GM12891 (cell line): ENCODE results near the gene SLC22A13. TPM values are rescaled to one million over a fixed set of nuclear protein-coding genes. Genes with fewer than 3 reads are reported as not detected.

Source experiments
- DNase-seq: peaks from one replicate; pipeline ENCODE4 v3.0.0; 2011; ENCODE audit warnings: low spot score; ENCODE audit not compliant: insufficient read length
- FAIRE-seq: peaks from 2 replicates; lab custom pipeline; 2011; peaks lifted over from hg19 to GRCh38; lab: Jason Lieb, UNC
- PAX5 ChIP-seq: IDR thresholded peaks from 2 replicates; pipeline ENCODE4 v1.6.1; 2011; ENCODE audit warnings: low read length, moderate library complexity, mild to moderate bottlenecking; ENCODE audit not compliant: insufficient read depth, severe bottlenecking
- POLR2A ChIP-seq: IDR thresholded peaks from 2 replicates; pipeline ENCODE4 v1.6.1; 2011; ENCODE audit warnings: low read depth, low read length, control low read depth
- POLR2AphosphoS5 ChIP-seq: IDR thresholded peaks from 2 replicates; pipeline ENCODE4 v1.6.1; 2011; ENCODE audit warnings: low read depth, low read length, control low read depth
- POU2F2 ChIP-seq: IDR thresholded peaks from 2 replicates; pipeline ENCODE4 v1.6.1; 2011; ENCODE audit warnings: low read depth, mild to moderate bottlenecking, control low read depth, low read length, moderate library complexity
- SPI1 ChIP-seq: IDR thresholded peaks from 2 replicates; pipeline ENCODE4 v1.6.1; 2011; ENCODE audit warnings: low read depth, low read length, control low read depth
- TAF1 ChIP-seq: IDR thresholded peaks from 2 replicates; pipeline ENCODE4 v1.6.1; 2011; ENCODE audit warnings: low read depth, low read length, control low read depth
- polyA plus RNA-seq: library from polyadenylated mRNA; unstranded; fragments of >200 nt; gene quantifications from one replicate; pipeline ENCODE4 v1.2.1, GENCODE V29; 2012; ENCODE audit warnings: low read depth, missing spikeins, inconsistent platforms; ENCODE audit not compliant: missing spikeins

SLC22A13 gene, protein sequence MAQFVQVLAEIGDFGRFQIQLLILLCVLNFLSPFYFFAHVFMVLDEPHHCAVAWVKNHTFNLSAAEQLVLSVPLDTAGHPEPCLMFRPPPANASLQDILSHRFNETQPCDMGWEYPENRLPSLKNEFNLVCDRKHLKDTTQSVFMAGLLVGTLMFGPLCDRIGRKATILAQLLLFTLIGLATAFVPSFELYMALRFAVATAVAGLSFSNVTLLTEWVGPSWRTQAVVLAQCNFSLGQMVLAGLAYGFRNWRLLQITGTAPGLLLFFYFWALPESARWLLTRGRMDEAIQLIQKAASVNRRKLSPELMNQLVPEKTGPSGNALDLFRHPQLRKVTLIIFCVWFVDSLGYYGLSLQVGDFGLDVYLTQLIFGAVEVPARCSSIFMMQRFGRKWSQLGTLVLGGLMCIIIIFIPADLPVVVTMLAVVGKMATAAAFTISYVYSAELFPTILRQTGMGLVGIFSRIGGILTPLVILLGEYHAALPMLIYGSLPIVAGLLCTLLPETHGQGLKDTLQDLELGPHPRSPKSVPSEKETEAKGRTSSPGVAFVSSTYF
- not detected for polyA plus RNA-seq

DNA sequence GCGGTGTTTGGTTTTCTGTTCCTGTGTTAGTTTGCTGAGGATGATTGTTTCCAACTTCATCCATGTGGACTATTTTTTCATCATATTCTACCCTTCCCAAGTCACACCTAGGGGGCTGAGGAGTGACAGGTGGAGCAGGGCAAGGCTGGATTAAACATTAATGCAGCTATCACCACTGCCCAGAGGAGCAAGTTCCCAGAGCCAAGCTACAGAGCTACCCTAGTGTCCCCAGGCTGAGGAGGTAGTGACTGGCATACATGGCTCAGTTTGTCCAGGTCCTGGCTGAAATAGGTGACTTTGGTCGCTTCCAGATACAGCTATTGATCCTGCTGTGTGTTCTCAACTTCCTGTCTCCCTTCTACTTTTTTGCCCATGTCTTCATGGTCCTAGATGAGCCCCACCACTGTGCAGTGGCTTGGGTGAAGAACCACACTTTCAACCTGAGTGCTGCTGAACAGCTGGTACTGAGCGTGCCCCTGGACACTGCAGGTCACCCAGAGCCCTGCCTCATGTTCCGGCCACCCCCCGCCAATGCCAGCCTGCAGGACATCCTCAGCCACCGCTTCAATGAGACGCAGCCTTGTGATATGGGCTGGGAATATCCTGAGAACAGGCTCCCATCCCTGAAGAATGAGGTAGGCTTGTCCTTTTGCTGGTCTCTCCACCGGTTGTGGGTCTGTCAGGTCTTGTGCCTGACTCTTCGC, at the start of gene SLC22A13:
Gene SLC22A13 (plus strand): TSS at position 209 of the 704 bp plus-strand sequence. CDS start 49 bp downstream, at position 258.
- TF ChIP-seq PAX5 (no peak), POU2F2 (no peak), SPI1 (no peak), POLR2AphosphoS5 (no peak), TAF1 (no peak), POLR2A (no peak)
- FAIRE-seq (no peak), DNase-seq (no peak)

GRCh38 chr3:38219609-38220197, 45.9 kb upstream of the SLC22A13 start:
- TF ChIP-seq POLR2AphosphoS5 (no peak), POU2F2 (no peak), POLR2A (no peak), SPI1 (no peak), PAX5 (no peak), TAF1 (no peak)
- FAIRE-seq (peak; percentile 23), DNase-seq (no peak)

DNA sequence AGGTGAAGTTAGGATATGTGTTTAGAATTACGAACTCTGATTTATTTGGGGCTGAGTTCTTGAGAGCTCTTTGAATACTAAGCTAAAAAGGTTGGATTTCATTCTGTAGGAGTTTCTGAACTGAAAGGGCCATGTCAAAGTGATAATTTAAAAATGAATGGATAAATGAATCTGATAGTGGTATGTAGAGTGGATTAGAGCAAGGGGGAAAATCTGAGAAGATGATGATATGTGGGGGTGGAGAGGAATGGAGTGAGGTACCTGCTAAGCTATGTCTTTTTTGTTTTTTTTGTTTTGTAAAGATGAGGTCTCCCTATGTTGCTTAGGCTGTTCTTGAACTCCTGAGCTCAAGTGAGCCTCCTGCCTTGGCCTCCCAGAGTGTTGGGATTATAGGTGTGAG, 44.6 kb upstream of the SLC22A13 start:
- FAIRE-seq (no peak), DNase-seq (no peak)
- TF ChIP-seq SPI1 (no peak), POLR2AphosphoS5 (no peak), POU2F2 (no peak), POLR2A (no peak), TAF1 (no peak), PAX5 (no peak)

DNA sequence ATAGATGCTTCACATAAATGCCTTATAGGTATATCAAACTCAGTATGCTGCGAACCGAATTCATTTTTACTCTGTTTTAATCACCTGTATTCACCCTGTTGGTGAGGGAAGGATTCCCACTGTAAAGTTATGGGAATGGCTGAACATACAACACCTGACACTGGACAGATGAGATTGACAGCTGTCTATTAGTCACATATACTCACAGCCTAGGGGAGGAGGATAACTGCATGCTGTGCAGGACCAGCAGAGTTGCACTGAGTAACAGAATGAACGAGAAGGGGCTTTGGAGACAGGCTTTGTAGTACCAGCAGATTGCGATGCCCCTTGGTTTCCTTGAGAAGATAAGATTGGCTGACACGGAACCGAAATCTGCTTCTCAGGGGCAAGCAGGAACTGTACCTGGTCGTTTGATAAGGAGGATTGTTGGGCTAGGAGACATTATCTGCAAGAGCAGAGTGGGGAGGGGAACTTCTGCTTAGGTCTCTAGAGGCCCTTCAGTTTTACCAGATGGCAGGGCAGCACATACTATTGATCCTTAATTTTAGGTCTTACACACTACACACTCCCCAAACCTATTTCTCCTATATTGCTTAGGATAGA, 43.5 kb upstream of the SLC22A13 start:
- FAIRE-seq, result peak; percentile 9

DNA sequence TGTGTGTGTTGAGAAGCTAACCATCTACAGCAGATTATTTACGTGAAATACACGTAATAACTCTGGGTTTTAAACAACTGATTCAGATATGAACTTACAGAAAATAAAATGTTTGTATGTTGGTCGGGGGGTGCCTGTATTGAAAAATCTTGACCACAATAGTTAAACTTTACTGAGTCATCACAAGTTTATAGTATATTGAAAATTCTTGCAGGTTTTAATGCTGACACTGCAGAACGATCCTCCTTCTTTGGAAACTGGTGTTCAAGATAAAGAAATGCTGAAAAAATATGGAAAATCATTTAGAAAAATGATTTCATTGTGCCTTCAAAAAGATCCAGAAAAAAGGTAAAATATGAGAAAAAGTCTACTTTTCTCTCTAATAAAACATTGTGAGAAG, 41.3 kb upstream of the SLC22A13 start:
- DNase-seq (no peak), FAIRE-seq (no peak)
- TF ChIP-seq POLR2A (no peak), SPI1 (no peak), PAX5 (no peak), TAF1 (no peak), POLR2AphosphoS5 (no peak), POU2F2 (no peak)

More for the DNA sequence above, 43.5 kb upstream of the SLC22A13 start:
- no peak for DNase-seq
- TF ChIP-seq POU2F2 (no peak), TAF1 (no peak)

DNA sequence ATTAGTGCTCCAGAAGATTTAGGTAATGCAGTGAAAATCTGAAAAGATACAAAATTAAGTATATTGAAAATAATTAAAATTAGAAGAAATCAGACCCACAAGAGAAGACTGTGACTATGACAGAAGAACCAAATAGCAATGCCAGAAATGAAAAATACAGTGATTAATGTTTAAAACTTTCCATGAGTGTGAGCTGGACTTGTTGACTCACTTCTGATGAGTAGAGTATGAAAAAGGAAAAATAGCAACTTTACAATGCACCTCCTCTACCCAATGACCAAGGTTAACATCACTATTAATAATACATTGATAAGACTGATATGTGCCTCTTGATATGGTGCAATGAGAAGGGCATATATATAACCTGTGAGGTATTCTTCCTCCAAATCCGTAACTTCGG, 39.3 kb upstream of the SLC22A13 start:
- DNase-seq (no peak), FAIRE-seq (no peak)
- no peak for TF ChIP-seq POLR2AphosphoS5
- no peak for TF ChIP-seq PAX5
- TF ChIP-seq POU2F2, result no peak
- TF ChIP-seq TAF1, result no peak
- no peak for TF ChIP-seq SPI1
- no peak for TF ChIP-seq POLR2A

DNA sequence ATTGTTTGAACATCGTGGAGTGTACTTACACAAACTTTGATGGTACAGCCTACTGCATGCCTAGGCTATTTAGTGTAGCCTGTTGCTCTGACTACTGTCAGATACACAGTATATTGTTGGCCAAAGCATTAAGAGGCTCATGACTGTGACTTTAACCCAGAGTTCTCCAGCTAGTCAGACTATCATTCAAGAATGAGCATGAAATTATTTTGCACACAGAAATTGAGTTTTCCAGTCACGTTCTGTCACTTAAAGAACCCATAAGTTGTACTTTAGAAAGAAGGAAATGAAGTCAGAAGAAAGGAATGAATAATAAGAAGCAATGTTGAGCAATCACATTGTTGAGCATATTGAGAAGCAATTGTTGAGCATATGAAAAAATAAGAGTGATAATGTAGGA, 37.6 kb upstream of the SLC22A13 start:
- FAIRE-seq, result no peak
- no peak for DNase-seq
- TF ChIP-seq PAX5 (no peak), POU2F2 (no peak), POLR2AphosphoS5 (no peak), SPI1 (no peak), POLR2A (no peak), TAF1 (no peak)

- no peak for DNase-seq
- no peak for FAIRE-seq
- TF ChIP-seq POU2F2 (no peak), POLR2AphosphoS5 (no peak)
Observed at GRCh38 chr3:38229036-38229435, 36.6 kb upstream of the SLC22A13 start.

DNA sequence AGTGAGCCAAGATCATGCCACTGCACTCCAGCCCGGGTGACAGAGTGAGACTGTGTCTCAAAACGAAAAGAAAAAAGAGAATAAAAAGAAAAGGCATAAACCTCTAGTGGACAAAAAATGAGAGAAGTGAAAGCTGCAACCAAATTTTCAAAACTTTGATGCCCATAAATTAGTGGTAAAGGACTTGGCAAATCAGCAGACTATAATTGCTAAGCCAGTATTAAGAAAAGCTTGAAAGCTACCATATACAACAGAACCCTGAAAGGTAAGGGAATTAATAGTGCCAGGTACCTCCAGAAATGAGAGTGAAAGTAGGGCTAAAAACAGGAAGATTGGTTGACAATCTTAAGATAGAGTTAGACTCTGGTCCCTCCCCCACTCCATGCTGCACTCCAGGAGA, 32.9 kb upstream of the SLC22A13 start:
- FAIRE-seq, result no peak
- DNase-seq, result no peak

GRCh38 chr3:38235466-38235865, 30.1 kb upstream of the SLC22A13 start:
- no peak for TF ChIP-seq POLR2A
- TF ChIP-seq POLR2AphosphoS5, result no peak
- TF ChIP-seq TAF1, result no peak
- no peak for TF ChIP-seq POU2F2
- FAIRE-seq (no peak), DNase-seq (no peak)

More for the DNA sequence above, 32.9 kb upstream of the SLC22A13 start:
- TF ChIP-seq PAX5 (no peak), SPI1 (peak; percentile 39; the same call in 1 of the 2 replicates)
